ENCODE measurements around the gene CDADC1.

CDADC1 gene

GRCh38 chr13:49254007-49254406 is 6.3 kb downstream of the CDADC1 start:
- TF ChIP-seq CTCF (IDR thresholded peaks at IDR 0.05; ENCODE audit: unreplicated experiment in 3 of 3): no peak
- H3K36me3 Mint-ChIP-seq (ENCODE audit: low read depth): peaks cover 20% of the 10 kb centered on the region
- no peak overlapping the region for H3K4me3 Mint-ChIP-seq
- no peaks in the 10 kb centered on the region for H3K27me3 Mint-ChIP-seq (ENCODE audit: low read depth)
- H3K27ac Mint-ChIP-seq: no peak overlapping the region
- H3K4me1 Mint-ChIP-seq: peaks cover 5% of the 10 kb centered on the region
- H3K9me3 Mint-ChIP-seq: no peaks in the 10 kb centered on the region

GRCh38 chr13:49256841-49257240 is 9.1 kb downstream of the CDADC1 start:
- Mint-ChIP-seq H3K4me3 (no peak overlapping the region), H3K27me3 (ENCODE audit: low read depth) (no peaks in the 10 kb centered on the region), H3K4me1 (no peaks in the 10 kb centered on the region), H3K9me3 (no peaks in the 10 kb centered on the region), H3K36me3 (ENCODE audit: low read depth) (peaks cover 38% of the 10 kb centered on the region), H3K27ac (no peak overlapping the region)
- no peak for TF ChIP-seq CTCF (IDR thresholded peaks at IDR 0.05; ENCODE audit: unreplicated experiment in 3 of 3)

- TF ChIP-seq CTCF (IDR thresholded peaks at IDR 0.05; ENCODE audit: unreplicated experiment in 3 of 3): no peak
- Mint-ChIP-seq H3K36me3 (ENCODE audit: low read depth) (peaks cover 38% of the 10 kb centered on the region), H3K4me1 (no peaks in the 10 kb centered on the region), H3K27me3 (ENCODE audit: low read depth) (no peaks in the 10 kb centered on the region), H3K4me3 (no peak overlapping the region), H3K27ac (no peak overlapping the region), H3K9me3 (no peaks in the 10 kb centered on the region)
Observed at GRCh38 chr13:49258089-49258796, 10.5 kb downstream of the CDADC1 start.

GRCh38 chr13:49259586-49259985 is 11.9 kb downstream of the CDADC1 start:
- Mint-ChIP-seq H3K36me3 (ENCODE audit: low read depth) (peaks cover 36% of the 10 kb centered on the region), H3K4me3 (no peak overlapping the region), H3K27me3 (ENCODE audit: low read depth) (no peaks in the 10 kb centered on the region), H3K9me3 (no peaks in the 10 kb centered on the region), H3K4me1 (no peaks in the 10 kb centered on the region), H3K27ac (no peak overlapping the region)
- TF ChIP-seq CTCF (IDR thresholded peaks at IDR 0.05; ENCODE audit: unreplicated experiment in 3 of 3): no peak

GRCh38 chr13:49262634-49263033 is 14.9 kb downstream of the CDADC1 start:
- no peaks in the 10 kb centered on the region for H3K4me1 Mint-ChIP-seq
- TF ChIP-seq CTCF (IDR thresholded peaks at IDR 0.05; ENCODE audit: unreplicated experiment in 3 of 3): no peak
- H3K9me3 Mint-ChIP-seq: no peaks in the 10 kb centered on the region
- H3K36me3 Mint-ChIP-seq (ENCODE audit: low read depth): peaks cover 22% of the 10 kb centered on the region
- no peak overlapping the region for H3K27ac Mint-ChIP-seq
- no peaks in the 10 kb centered on the region for H3K27me3 Mint-ChIP-seq (ENCODE audit: low read depth)
- no peak overlapping the region for H3K4me3 Mint-ChIP-seq

GRCh38 chr13:49265822-49266221 is 18.1 kb downstream of the CDADC1 start:
- Mint-ChIP-seq H3K27ac (no peak overlapping the region), H3K4me3 (no peak overlapping the region), H3K27me3 (ENCODE audit: low read depth) (no peaks in the 10 kb centered on the region), H3K36me3 (ENCODE audit: low read depth) (peaks cover 16% of the 10 kb centered on the region), H3K4me1 (no peaks in the 10 kb centered on the region), H3K9me3 (no peaks in the 10 kb centered on the region)
- TF ChIP-seq CTCF (IDR thresholded peaks at IDR 0.05; ENCODE audit: unreplicated experiment in 3 of 3): no peak
